RWPE2 (cell line): ENCODE data around the gene MAIP1.

Source experiments
- ATAC-seq: fragments of 200-7000 bp; cut with Tn5 transposase; 3 replicates; pipeline ENCODE4 v1.9.1; 2021; ENCODE audit warnings: low read depth
- DNase-seq: peaks from one replicate; pipeline ENCODE4 v3.0.0-alpha.2; 2020; ENCODE audit warnings: low spot score
- H3K27ac ChIP-seq: fragments of 450-650 bp; 2 replicates; pipeline ENCODE4 v1.5.1; 2017; ENCODE audit warnings: mild to moderate bottlenecking; ENCODE audit not compliant: poor library complexity, severe bottlenecking
- H3K27me3 ChIP-seq: fragments of 250-450 bp; sonication (Bioruptor Pico); 2 replicates; pipeline ENCODE4 v1.5.1; 2021; ENCODE audit warnings: mild to moderate bottlenecking, moderate library complexity; ENCODE audit not compliant: insufficient read depth, poor library complexity, severe bottlenecking
- H3K36me3 ChIP-seq: fragments of 250-450 bp; sonication (Bioruptor Pico); 2 replicates; pipeline ENCODE4 v1.5.1; 2020; ENCODE audit warnings: low read depth, mild to moderate bottlenecking, moderate library complexity
- H3K4me1 ChIP-seq: fragments of 250-450 bp; sonication (Bioruptor Pico); 2 replicates; pipeline ENCODE4 v1.5.1; 2021; ENCODE audit warnings: mild to moderate bottlenecking, moderate library complexity; ENCODE audit not compliant: insufficient read depth, poor library complexity, severe bottlenecking
- H3K4me3 ChIP-seq: fragments of 250-450 bp; sonication (Bioruptor Pico); 2 replicates; pipeline ENCODE4 v1.5.1; 2021; ENCODE audit warnings: mild to moderate bottlenecking, moderate library complexity; ENCODE audit not compliant: severe bottlenecking
- H3K9me3 ChIP-seq: fragments of 250-450 bp; sonication (Bioruptor Pico); 2 replicates; pipeline ENCODE4 v1.5.1; 2021; ENCODE audit warnings: mild to moderate bottlenecking, moderate library complexity; ENCODE audit not compliant: severe bottlenecking
- TF ChIP-seq, protein P1 (sequence below): fragments of 450-650 bp; IDR thresholded peaks from one replicate; pipeline ENCODE4 v1.5.1; 2017; ENCODE audit warnings: mild to moderate bottlenecking, moderate library complexity; ENCODE audit not compliant: poor library complexity, severe bottlenecking

The MAIP1 gene

GRCh38 chr2:199923924-199924323 is 31.5 kb upstream of the MAIP1 start:
- H3K27ac ChIP-seq: no peak overlapping the region
- no peaks in the 10 kb centered on the region for H3K9me3 ChIP-seq
- peaks cover 3% of the 10 kb centered on the region for H3K4me1 ChIP-seq
- TF ChIP-seq, protein P1, sequence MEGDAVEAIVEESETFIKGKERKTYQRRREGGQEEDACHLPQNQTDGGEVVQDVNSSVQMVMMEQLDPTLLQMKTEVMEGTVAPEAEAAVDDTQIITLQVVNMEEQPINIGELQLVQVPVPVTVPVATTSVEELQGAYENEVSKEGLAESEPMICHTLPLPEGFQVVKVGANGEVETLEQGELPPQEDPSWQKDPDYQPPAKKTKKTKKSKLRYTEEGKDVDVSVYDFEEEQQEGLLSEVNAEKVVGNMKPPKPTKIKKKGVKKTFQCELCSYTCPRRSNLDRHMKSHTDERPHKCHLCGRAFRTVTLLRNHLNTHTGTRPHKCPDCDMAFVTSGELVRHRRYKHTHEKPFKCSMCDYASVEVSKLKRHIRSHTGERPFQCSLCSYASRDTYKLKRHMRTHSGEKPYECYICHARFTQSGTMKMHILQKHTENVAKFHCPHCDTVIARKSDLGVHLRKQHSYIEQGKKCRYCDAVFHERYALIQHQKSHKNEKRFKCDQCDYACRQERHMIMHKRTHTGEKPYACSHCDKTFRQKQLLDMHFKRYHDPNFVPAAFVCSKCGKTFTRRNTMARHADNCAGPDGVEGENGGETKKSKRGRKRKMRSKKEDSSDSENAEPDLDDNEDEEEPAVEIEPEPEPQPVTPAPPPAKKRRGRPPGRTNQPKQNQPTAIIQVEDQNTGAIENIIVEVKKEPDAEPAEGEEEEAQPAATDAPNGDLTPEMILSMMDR: no peak
- peaks cover 50% of the 10 kb centered on the region for H3K36me3 ChIP-seq
- no peak overlapping the region for H3K4me3 ChIP-seq
- DNase-seq: no peak
- H3K27me3 ChIP-seq: no peaks in the 10 kb centered on the region
- ATAC-seq: 0 out of 3 replicates have a peak, but pooled peaks have one; percentile 33

- TF ChIP-seq, protein P1: no peak
- ATAC-seq (no peak), DNase-seq (no peak)
- no peaks in the 10 kb centered on the region for H3K9me3 ChIP-seq
- peaks cover 63% of the 10 kb centered on the region for H3K36me3 ChIP-seq
- no peak overlapping the region for H3K4me3 ChIP-seq
- no peaks in the 10 kb centered on the region for H3K27me3 ChIP-seq
- H3K27ac ChIP-seq: no peak overlapping the region
- peaks cover 3% of the 10 kb centered on the region for H3K4me1 ChIP-seq
Observed at GRCh38 chr2:199926806-199927205, 28.6 kb upstream of the MAIP1 start.

- H3K4me1 ChIP-seq: no peaks in the 10 kb centered on the region
- no peaks in the 10 kb centered on the region for H3K27me3 ChIP-seq
- H3K9me3 ChIP-seq: no peaks in the 10 kb centered on the region
- DNase-seq: no peak
- H3K4me3 ChIP-seq: no peak overlapping the region
- TF ChIP-seq, protein P1: no peak
- ATAC-seq: no peak
- peaks cover 72% of the 10 kb centered on the region for H3K36me3 ChIP-seq
- no peak overlapping the region for H3K27ac ChIP-seq
Observed at GRCh38 chr2:199928226-199928625, 27.2 kb upstream of the MAIP1 start.

GRCh38 chr2:199928626-199929025 is 26.8 kb upstream of the MAIP1 start:
- no peak overlapping the region for H3K27ac ChIP-seq
- no peaks in the 10 kb centered on the region for H3K4me1 ChIP-seq
- peaks cover 76% of the 10 kb centered on the region for H3K36me3 ChIP-seq
- no peaks in the 10 kb centered on the region for H3K27me3 ChIP-seq
- TF ChIP-seq, protein P1: no peak
- ATAC-seq (no peak), DNase-seq (no peak)
- H3K9me3 ChIP-seq: no peaks in the 10 kb centered on the region
- H3K4me3 ChIP-seq: no peak overlapping the region

DNA sequence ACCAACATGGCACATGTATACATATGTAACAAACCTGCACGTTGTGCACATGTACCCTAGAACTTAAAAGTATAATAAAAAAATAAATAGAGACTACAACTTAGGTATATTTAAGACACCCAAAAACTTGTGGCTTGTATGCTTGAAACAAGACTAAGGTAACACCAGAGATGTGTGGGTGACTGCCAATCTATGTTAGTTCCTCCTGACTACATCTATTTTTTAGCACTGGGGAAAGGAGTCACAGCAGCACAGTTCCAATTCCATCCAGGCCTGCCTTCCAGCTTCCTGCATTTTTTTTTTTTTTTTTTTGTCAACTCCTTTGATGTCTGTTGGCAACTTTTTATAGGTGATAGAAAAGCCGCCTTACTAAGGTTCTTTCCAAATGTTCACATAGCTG is 26.1 kb upstream of the MAIP1 start:
- peaks cover 82% of the 10 kb centered on the region for H3K36me3 ChIP-seq
- no peak for ATAC-seq
- H3K27me3 ChIP-seq: no peaks in the 10 kb centered on the region

More for the DNA sequence above, 26.1 kb upstream of the MAIP1 start:
- DNase-seq: no peak
- TF ChIP-seq, protein P1: no peak
- H3K9me3 ChIP-seq: peaks cover 2% of the 10 kb centered on the region
- H3K27ac ChIP-seq: no peak overlapping the region
- H3K4me3 ChIP-seq: no peak overlapping the region
- H3K4me1 ChIP-seq: no peaks in the 10 kb centered on the region
